Skeletal muscle tissue (tissue), 4 donors: Measurements from ENCODE around the gene PKD2. TPM values are rescaled to one million over a fixed set of nuclear protein-coding genes. Genes with fewer than 3 reads are reported as not detected.
"Not testable (repeated sequence)": the region's sequence is repeated elsewhere in the genome, so short reads cannot be mapped to it uniquely, and the experiment has no call there.

ENCODE experiments used
- H3K27ac ChIP-seq: one replicate; pipeline ENCODE4 v1.7.0; 2013; ENCODE audit warnings: mild to moderate bottlenecking, low read depth, low read length, inconsistent platforms
- H3K27me3 ChIP-seq, 3 donors: one replicate each; pipeline ENCODE4 v1.7.0; 2013; ENCODE audit warnings: low read length in 3 of 3; ENCODE audit not compliant: control insufficient read depth in 3 of 3, insufficient read depth in 3 of 3
- H3K36me3 ChIP-seq, 3 donors: one replicate each; pipeline ENCODE4 v1.7.0; 2013; ENCODE audit warnings: low read length in 3 of 3; ENCODE audit not compliant: control insufficient read depth in 3 of 3, insufficient read depth in 3 of 3
- H3K4me1 ChIP-seq, 3 donors: one replicate each; pipeline ENCODE4 v1.7.0; 2013; ENCODE audit warnings: low read length in 3 of 3, mild to moderate bottlenecking in 3 of 3; ENCODE audit not compliant: control insufficient read depth in 3 of 3, insufficient read depth in 3 of 3
- H3K4me3 ChIP-seq, 3 donors: one replicate each; pipeline ENCODE4 v1.7.0; 2013; ENCODE audit warnings: low read length in 3 of 3
- H3K9ac ChIP-seq, 3 donors: one replicate each; pipeline ENCODE4 v1.7.0; 2013; ENCODE audit warnings: low read length in 3 of 3, mild to moderate bottlenecking in 3 of 3, moderate library complexity in 2 of 3, low read depth in 1 of 3
- H3K9me3 ChIP-seq, 3 donors: one replicate each; pipeline ENCODE4 v1.7.0; 2013; ENCODE audit warnings: low read length in 3 of 3; ENCODE audit not compliant: control insufficient read depth in 3 of 3
- total RNA-seq: library from RNA; depleted of rRNA; stranded (reverse); fragments of >200 nt; gene quantifications from one replicate; pipeline ENCODE4 v1.2.3, GENCODE V29; 2014
- donor health status: Osteomylitis.

Gene PKD2
- total RNA-seq, 1 donor from 2014 or later = 36.0 TPM

GRCh38 chr4:88021824-88022223 is 14.4 kb downstream of the PKD2 start:
- peaks cover 2 to 6% (median 5%) of the 10 kb centered on the region in 3 donors for H3K36me3 ChIP-seq

GRCh38 chr4:88022289-88022688 is 14.9 kb downstream of the PKD2 start:
- H3K4me1 ChIP-seq = peaks cover under 1 to 11% (median 2%) of the 10 kb centered on the region in 3 donors
- no peak overlapping the region for H3K27ac ChIP-seq
- no peak overlapping the region for H3K4me3 ChIP-seq
- H3K27me3 ChIP-seq = no peaks in the 10 kb centered on the region
- H3K9me3 ChIP-seq = no peaks in the 10 kb centered on the region
- H3K36me3 ChIP-seq = peaks cover 2 to 6% (median 5%) of the 10 kb centered on the region in 3 donors
- H3K9ac ChIP-seq = no peak overlapping the region

More at GRCh38 chr4:88021824-88022223, 14.4 kb downstream of the PKD2 start:
- Histone ChIP-seq H3K4me1 (peaks cover 2 to 11% (median 4%) of the 10 kb centered on the region in 3 donors), H3K9me3 (no peaks in the 10 kb centered on the region), H3K27me3 (no peaks in the 10 kb centered on the region), H3K4me3 (no peak overlapping the region), H3K27ac (no peak overlapping the region), H3K9ac (no peak overlapping the region)

GRCh38 chr4:88025868-88026661 is 18.6 kb downstream of the PKD2 start:
- not testable (repeated sequence) for H3K27ac ChIP-seq, H3K4me1 ChIP-seq, H3K9me3 ChIP-seq, H3K4me3 ChIP-seq, H3K9ac ChIP-seq, H3K27me3 ChIP-seq
- peaks cover 2 to 11% (median 10%) of the 10 kb centered on the region in 3 donors for H3K36me3 ChIP-seq

- Histone ChIP-seq H3K36me3 (peaks cover 2 to 5% (median 5%) of the 10 kb centered on the region in 3 donors), H3K27ac (peak overlapping the region; percentile 19), H3K27me3 (no peaks in the 10 kb centered on the region), H3K4me1 (peaks cover 0 to 2% (median 0%) of the 10 kb centered on the region in 3 donors), H3K9ac (no peak overlapping the region), H3K9me3 (no peaks in the 10 kb centered on the region), H3K4me3 (no peak overlapping the region)
Observed at GRCh38 chr4:88027611-88028608, 20.5 kb downstream of the PKD2 start.

GRCh38 chr4:88028946-88029345 is 21.5 kb downstream of the PKD2 start:
- no peak overlapping the region for H3K27ac ChIP-seq
- H3K27me3 ChIP-seq = no peaks in the 10 kb centered on the region
- peaks cover 2 to 5% (median 5%) of the 10 kb centered on the region in 3 donors for H3K36me3 ChIP-seq
- no peaks in the 10 kb centered on the region for H3K9me3 ChIP-seq
- peaks cover 0 to 2% (median 0%) of the 10 kb centered on the region in 3 donors for H3K4me1 ChIP-seq
- H3K9ac ChIP-seq = no peak overlapping the region
- H3K4me3 ChIP-seq = no peak overlapping the region

DNA sequence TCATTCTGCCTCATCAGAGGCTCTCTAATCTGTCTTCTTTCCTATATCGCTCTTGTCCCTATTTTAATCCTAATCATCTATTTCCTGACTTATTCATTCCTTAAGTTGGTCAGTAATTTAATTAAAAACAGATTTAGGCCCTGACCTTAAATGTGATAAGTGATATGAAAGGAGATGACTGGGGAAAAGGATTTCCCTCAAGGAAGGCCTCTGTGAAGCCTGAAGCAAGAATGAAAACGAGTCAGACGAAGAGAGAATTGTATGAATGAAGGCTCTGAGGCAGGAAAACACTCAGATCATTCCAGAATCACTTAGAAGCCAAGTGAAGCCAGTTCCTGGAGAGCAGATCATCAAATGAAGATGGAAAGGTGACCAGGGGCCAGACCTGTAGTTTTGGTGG is 22.1 kb downstream of the PKD2 start:
- Histone ChIP-seq H3K9me3 (no peaks in the 10 kb centered on the region), H3K4me1 (peaks cover 0 to 2% (median 0%) of the 10 kb centered on the region in 3 donors), H3K4me3 (no peak overlapping the region), H3K9ac (no peak overlapping the region), H3K27ac (no peak overlapping the region), H3K27me3 (no peaks in the 10 kb centered on the region), H3K36me3 (peaks cover 2 to 5% (median 5%) of the 10 kb centered on the region in 3 donors)

DNA sequence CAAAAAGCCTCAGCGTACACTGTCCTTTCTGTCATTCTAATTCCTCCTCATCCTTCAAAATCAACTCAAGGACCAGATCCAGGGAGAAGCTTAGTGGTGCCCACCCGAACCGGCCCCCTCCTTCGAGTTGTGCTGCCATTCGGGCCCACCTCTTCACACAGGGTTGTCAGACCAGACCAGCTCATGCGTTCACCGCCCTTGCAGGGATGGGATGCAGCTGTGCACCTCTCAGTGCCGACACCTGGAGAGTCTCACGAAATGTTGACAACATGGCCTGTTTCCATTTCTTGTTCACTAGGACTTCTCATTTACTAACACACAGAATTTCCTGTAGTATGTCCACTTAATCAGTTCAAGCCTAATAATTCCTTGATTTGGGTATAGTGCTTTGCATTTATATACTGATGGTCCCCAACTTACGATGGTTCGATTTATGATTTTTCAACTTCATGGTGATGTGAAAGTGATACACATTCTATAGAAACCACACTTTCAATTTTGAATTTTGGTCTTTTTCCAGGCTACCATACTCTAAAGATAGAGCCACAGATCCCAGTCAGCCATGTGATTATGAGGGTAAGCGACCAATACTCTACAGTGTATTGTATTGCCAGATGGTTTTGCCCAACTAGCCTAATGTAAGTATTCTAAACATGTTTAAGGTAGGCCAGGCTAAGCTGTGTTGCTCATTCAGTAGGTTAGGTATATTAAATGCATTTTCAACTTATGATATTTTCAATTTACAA is 23.3 kb downstream of the PKD2 start:
- Histone ChIP-seq H3K36me3 (peaks cover 2 to 9% (median 5%) of the 10 kb centered on the region in 3 donors), H3K27ac (no peak overlapping the region)

DNA sequence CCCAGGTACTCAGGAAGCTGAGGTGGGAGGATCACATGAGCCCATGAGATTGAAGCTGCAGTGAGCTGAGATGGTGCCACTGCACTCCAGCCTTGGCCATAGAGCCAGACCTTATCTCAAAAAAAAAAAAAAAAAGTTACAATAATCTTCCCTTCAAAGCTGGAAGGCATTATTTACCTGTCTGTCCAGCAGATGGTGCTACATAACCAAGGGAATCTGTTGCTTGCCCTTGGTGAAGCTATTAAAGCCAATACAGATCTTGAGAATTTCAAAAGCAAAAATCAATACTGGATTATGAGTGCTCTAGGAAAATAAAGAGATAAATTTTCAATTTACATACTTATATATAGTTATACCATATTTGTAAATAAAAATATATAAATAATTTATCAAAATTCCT is 25.9 kb downstream of the PKD2 start:
- H3K36me3 ChIP-seq = peaks cover 3 to 33% (median 13%) of the 10 kb centered on the region in 3 donors
- no peak overlapping the region for H3K4me3 ChIP-seq
- H3K27me3 ChIP-seq = no peaks in the 10 kb centered on the region
- no peak overlapping the region for H3K27ac ChIP-seq
- H3K4me1 ChIP-seq = peaks cover 0 to under 1% (median 0%) of the 10 kb centered on the region in 3 donors
- H3K9me3 ChIP-seq = no peaks in the 10 kb centered on the region
- H3K9ac ChIP-seq = no peak overlapping the region

More for the DNA sequence above, 23.3 kb downstream of the PKD2 start:
- H3K9me3 ChIP-seq = no peaks in the 10 kb centered on the region
- no peak overlapping the region for H3K9ac ChIP-seq
- no peaks in the 10 kb centered on the region for H3K27me3 ChIP-seq
- H3K4me1 ChIP-seq = peaks cover 0 to 2% (median 0%) of the 10 kb centered on the region in 3 donors
- no peak overlapping the region for H3K4me3 ChIP-seq

GRCh38 chr4:88035292-88035691 is 27.9 kb downstream of the PKD2 start:
- Histone ChIP-seq H3K9me3 (no peaks in the 10 kb centered on the region), H3K4me1 (no peaks in the 10 kb centered on the region), H3K27ac (no peak overlapping the region), H3K4me3 (no peak overlapping the region), H3K36me3 (peaks cover 11 to 49% (median 30%) of the 10 kb centered on the region in 3 donors), H3K9ac (no peak overlapping the region), H3K27me3 (no peaks in the 10 kb centered on the region)
